Epithelial cell of proximal tubule (primary cell): Measurements from ENCODE around the gene WDR76. TPM values are rescaled to one million over a fixed set of nuclear protein-coding genes. Genes with fewer than 3 reads are reported as not detected.

Experiments
- DNase-seq: peaks from one replicate; pipeline ENCODE4 v3.0.0-alpha.2; 2011; ENCODE audit warnings: low read depth
- H3K4me3 ChIP-seq: 2 replicates; pipeline ENCODE4 v1.5.1; 2011; ENCODE audit warnings: low read depth, mild to moderate bottlenecking, low read length
- total RNA-seq: library from RNA; depleted of rRNA; stranded (reverse); fragments of >200 nt; gene quantifications from 2 replicates; pipeline ENCODE4 v1.2.3, GENCODE V29; 2015
- TF ChIP-seq, protein P1 (sequence below): conservative IDR thresholded peaks from 2 replicates; pipeline ENCODE4 v1.5.1; 2012; ENCODE audit warnings: low read depth, mild to moderate bottlenecking, low read length

Gene WDR76
- total RNA-seq, 1 donor from 2014 or later: 20.7 TPM

DNA sequence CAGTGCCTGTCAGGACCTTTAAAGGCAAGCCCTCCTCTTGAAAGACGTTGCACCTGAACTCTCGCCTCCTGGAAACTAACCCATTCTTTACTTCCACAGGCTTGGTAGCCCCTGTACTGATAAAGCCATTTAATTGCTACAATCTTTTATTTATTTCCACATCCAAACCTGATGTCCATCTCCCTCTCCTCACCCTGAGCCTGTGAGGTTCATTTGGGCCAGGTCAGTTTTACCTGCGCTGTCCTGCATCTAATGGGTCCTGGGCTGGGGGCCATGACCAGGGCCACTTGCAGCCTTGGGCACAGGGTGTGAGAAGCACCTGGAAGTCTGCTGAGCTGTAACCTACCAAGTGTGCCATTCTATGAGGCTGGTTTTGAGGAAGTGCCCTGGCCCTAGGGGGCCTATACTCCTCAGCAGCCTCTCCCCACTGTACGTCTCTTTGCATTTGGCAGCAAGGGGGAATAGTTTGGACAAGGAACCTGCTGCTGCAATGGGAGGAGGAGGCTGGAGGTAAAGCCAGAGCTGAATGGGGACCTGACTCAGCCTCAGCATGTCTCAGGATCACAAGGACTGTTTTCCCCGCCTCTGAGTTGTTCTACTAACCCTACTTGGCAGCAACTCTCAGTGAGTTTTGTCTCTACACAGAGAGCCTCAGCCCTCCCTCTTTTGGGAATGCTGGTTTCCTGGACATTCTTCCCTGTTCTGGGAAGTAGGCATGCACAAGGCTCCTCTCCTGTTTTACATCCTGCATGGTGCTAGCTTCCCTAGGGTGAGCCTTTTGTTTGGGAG, 53.8 kb downstream of the WDR76 start:
- TF ChIP-seq, protein P1, sequence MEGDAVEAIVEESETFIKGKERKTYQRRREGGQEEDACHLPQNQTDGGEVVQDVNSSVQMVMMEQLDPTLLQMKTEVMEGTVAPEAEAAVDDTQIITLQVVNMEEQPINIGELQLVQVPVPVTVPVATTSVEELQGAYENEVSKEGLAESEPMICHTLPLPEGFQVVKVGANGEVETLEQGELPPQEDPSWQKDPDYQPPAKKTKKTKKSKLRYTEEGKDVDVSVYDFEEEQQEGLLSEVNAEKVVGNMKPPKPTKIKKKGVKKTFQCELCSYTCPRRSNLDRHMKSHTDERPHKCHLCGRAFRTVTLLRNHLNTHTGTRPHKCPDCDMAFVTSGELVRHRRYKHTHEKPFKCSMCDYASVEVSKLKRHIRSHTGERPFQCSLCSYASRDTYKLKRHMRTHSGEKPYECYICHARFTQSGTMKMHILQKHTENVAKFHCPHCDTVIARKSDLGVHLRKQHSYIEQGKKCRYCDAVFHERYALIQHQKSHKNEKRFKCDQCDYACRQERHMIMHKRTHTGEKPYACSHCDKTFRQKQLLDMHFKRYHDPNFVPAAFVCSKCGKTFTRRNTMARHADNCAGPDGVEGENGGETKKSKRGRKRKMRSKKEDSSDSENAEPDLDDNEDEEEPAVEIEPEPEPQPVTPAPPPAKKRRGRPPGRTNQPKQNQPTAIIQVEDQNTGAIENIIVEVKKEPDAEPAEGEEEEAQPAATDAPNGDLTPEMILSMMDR: no peak

GRCh38 chr15:43881245-43881644, 54.4 kb downstream of the WDR76 start:
- H3K4me3 ChIP-seq: no peak overlapping the region
- no peak for DNase-seq
- TF ChIP-seq, protein P1: no peak

More for the DNA sequence above, 53.8 kb downstream of the WDR76 start:
- DNase-seq: no peak
- no peak overlapping the region for H3K4me3 ChIP-seq

GRCh38 chr15:43881944-43882343, 55.1 kb downstream of the WDR76 start:
- TF ChIP-seq, protein P1: peak; percentile 73
- DNase-seq: no peak
- H3K4me3 ChIP-seq: no peak overlapping the region

DNA sequence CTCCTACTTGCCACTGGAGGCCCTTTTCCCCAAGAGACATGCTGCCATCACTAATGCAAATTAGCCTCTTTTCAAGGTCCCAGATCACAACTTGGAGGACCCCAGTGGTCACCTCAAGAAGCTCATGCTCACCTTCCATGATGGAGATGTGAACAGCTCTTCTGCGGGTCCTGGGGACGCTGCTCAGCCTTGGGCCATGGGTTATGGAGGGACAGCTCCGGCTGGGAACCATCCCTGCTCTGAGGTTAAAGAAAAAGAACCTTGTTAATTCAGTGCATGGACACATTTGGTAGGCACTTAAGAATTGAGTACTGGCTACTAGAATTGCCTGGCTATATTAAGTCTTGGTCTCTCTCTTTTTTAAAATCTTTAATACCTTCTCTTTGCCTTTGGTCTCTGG, 56.8 kb downstream of the WDR76 start:
- TF ChIP-seq, protein P1: no peak
- DNase-seq: no peak
- H3K4me3 ChIP-seq: no peak overlapping the region

- TF ChIP-seq, protein P1: no peak
- DNase-seq: no peak
- no peak overlapping the region for H3K4me3 ChIP-seq
Observed at GRCh38 chr15:43886558-43886957, 59.8 kb downstream of the WDR76 start.

GRCh38 chr15:43887901-43888300, 61.1 kb downstream of the WDR76 start:
- TF ChIP-seq, protein P1: no peak
- DNase-seq: no peak
- no peak overlapping the region for H3K4me3 ChIP-seq

DNA sequence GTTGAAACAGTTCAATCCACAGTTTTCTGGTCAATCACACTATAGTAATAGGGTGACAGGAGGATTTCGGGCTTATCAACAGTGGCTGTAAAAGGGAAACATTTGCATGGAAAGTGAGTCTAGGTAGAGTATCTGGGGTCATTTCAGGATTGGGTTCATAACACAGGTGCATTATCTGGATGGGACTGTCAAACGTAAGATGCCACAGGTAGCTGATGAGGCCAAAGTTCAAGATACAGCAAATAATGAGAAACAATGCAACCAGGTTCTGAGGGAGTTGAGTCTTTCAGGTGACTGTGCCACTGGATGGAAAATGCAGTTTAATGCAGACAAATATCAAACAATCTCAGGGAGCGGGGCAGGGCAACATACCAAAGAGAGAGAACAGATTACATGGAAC, 62.2 kb downstream of the WDR76 start:
- no peak overlapping the region for H3K4me3 ChIP-seq
- no peak for DNase-seq
- TF ChIP-seq, protein P1: no peak
